Dedifferentiated amniotic fluid mesenchymal stem cell (primary cell): ENCODE data around the gene SYT5.
"Not testable (repeated sequence)": the region's sequence is repeated elsewhere in the genome, so short reads cannot be mapped to it uniquely, and the experiment has no call there.

Source experiments
- DNase-seq: peaks from one replicate; pipeline ENCODE4 v3.0.0-alpha.2; 2016; ENCODE audit errors: extremely low spot score

Gene SYT5

DNA sequence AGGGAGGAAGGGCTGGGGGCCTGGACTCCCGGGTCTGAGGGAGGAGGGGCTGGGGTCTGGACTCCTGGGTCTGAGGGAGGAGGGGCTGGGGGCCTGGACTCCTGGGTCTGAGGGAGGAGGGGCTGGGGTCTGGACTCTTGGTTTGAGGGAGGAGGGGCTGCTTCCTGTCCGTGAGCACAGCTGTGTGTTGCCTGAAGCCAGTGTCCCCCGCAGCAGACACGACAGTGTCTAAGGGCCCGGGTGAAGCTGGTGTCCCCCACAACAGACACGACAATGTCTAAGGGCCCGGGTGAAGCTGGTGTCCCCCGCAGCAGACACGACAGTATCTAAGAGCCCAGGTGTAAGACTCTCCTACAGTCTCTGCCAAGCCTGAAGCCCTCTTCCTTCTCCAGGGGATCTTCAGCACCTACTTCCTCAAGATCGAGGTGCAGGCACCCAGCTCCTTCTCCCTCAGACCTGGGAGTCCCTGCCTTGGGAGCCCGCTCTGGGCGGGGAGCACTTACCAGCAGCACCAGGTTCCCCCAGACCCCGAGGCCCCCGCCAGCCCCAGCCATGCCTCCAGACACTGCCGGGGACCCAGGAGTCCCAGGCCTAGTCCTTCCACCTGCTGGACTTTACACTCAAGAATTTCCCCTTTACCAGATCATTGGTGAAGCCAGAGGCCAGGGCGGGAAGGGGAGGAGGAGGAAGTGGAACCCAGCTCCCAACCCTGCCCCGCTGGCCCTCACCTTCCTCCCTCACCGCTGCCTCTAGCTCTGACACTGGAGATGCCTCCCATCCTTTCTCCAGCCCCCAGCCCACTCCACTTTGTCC lies 29.0 kb upstream of the SYT5 start, which contains the start of gene PTPRH:
Gene PTPRH (minus strand): TSS at position 622 of the 813 bp plus-strand sequence. CDS start 68 bp downstream, at position 554.
- no peak for DNase-seq

DNA sequence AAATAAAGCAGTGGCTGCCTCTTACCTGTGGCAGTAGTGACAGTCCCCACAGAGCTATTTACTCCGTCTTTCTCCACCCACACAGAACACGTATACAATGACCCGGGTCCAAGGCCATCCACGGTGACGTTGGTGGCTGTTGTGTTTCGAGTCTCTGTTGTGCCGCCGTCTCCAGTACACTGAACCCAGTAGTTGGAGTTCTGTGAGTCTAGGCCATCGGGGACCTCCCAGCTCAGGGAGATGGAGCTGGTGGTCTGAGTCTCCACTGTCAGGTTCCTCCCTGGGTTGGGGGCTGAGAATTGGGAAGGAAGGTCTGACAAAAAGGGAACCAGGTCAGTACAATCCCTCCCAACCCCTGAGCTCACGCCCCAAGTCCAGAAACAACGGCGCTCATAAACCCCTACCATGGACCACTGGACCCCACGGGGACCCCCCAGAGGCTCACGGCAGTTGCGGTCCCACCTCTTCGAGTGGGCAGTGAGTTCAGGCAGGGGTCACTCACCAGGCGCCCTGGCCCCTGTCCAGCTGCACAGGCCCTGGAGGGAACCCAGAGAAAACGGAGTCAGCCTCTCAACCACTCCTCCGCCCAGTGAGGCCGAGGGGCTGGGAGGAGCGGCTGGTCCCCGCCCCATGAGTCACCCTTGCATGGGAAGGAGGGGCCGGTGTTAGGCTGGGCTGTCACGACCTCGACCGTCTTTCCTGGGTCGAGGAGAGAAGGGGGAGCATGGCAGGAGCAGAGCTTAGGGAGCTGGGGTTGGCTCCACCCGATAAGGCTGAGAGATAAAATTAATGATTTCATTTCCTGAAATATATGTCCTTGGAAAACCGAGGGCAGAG lies 26.8 kb upstream of the SYT5 start:
- peak; percentile 73 for DNase-seq

- not testable (repeated sequence) for DNase-seq
Observed at GRCh38 chr19:55202199-55202598, 22.1 kb upstream of the SYT5 start.

GRCh38 chr19:55199620-55200204 lies 19.6 kb upstream of the SYT5 start:
- no peak for DNase-seq

GRCh38 chr19:55198651-55199050 lies 18.6 kb upstream of the SYT5 start:
- no peak for DNase-seq

- DNase-seq: no peak
Observed at GRCh38 chr19:55197528-55197927, 17.4 kb upstream of the SYT5 start.

DNA sequence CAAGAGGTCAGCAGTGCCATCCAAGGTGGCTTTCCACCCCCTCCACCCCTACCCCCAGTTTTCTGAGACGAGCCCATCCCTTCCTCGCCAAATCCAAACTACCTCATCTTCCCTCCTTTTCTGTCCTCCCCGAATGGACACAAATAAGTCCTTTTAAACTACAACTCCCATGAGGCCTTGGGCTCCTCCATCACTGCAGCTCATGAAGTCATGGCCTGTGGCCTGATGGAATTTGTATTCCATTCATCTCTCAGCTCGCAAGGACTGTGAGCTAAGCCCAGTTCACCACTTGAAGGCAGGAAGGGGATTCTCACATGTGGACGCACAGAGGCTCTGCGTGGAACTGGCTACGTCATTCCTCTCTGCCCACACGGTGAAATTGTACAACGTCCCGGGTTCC lies 16.7 kb upstream of the SYT5 start:
- no peak for DNase-seq

- no peak for DNase-seq
Observed at GRCh38 chr19:55193481-55193880, 13.4 kb upstream of the SYT5 start.

- no peak for DNase-seq
Observed at GRCh38 chr19:55189403-55189835, 9.3 kb upstream of the SYT5 start.

- no peak for DNase-seq
Observed at GRCh38 chr19:55188625-55189024, 8.5 kb upstream of the SYT5 start.

- no peak for DNase-seq
Observed at GRCh38 chr19:55186080-55186479, 6.0 kb upstream of the SYT5 start.

GRCh38 chr19:55181740-55182139 lies 1.7 kb upstream of the SYT5 start:
- DNase-seq: no peak

- DNase-seq: peak; percentile 17
Observed at GRCh38 chr19:55178781-55179599, 1.1 kb downstream of the SYT5 start.

DNA sequence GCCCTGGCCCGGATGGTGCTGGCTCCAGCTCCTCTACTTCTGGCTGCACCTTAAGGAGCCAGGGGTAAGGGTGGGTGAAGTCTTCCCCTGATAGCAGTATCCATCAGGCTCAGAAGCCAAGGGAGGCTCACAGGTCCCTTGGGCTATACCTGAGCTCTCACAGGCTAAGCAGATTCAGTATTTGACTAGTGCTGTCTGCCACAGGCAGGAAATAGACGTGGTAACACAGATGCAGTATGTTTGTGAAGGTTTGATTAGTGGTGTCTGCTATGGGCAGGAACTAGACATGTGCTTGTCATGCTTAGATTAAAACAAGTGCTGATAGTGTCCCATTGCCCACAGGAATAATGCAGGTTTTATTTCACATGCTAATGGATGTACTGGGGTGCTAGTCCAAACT lies 4.0 kb downstream of the SYT5 start:
- DNase-seq: no peak

DNA sequence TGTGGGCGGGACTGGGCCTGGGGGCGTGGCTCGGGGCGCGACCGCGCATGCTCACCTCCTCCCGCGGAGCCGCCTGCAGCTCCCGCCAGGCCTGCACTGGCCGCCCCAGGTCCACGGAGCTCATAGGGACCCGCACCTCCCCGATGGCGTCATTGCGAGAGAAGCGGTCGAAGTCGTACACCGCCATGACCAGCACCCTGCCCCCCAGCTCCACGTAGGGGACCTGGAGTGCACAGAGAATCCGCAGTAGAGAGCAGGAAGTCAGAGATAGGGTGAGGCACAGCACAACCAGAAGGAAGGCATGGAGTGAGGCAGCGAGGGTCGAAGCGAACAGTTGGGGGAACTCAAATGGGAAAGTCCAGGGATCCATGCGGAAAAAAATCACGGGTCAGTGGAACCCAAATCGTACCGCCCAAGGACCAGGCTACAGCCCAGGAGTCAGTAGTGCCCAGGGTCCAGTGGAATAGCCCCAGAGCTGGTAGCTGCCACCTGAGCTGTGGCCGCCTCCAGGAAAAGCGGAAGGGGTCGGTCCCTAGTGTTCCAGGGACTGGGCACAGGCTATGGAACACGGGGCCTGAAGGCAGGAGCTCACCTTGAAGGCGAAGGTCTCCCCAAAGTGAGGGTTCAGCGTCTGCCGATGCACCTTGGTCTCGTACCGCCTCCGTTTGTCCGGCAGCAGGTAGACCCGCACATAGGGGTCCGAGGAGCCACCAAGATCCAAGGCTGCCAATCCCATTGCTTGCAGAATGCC lies 4.8 kb downstream of the SYT5 start:
- no peak for DNase-seq

DNA sequence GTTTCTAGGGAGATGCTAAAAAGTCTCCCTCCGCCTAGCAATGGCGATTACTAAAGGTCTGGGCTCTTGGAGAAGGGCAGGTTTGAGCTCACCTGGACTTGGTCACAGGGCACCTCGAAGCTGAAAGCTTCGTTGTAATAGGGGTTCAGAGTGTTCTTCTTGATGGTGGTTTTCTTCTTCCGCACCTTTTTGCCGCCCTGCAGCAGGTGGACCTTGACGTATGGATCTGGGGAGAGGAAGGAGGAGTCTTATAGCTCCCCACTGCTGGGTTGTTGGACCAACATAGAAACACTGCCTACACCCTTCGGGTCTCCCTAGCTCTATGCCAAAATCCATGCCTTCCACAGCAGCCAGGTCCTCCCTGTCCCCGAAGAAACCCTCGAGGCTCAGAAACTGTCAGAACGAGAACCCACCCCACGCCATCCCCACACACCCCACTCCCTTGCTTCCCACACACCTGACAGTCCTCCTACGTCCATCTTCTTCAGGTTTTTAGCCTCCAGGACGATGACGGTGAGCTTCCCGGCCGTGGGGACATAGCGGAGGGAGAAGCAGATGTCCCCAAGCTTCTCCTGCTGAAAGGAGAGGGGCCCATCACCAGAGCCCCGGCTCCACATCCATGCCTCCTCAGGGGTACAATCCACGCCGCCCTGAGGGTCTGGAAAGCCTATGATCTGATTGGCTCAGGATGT lies 5.5 kb downstream of the SYT5 start:
- no peak for DNase-seq

DNA sequence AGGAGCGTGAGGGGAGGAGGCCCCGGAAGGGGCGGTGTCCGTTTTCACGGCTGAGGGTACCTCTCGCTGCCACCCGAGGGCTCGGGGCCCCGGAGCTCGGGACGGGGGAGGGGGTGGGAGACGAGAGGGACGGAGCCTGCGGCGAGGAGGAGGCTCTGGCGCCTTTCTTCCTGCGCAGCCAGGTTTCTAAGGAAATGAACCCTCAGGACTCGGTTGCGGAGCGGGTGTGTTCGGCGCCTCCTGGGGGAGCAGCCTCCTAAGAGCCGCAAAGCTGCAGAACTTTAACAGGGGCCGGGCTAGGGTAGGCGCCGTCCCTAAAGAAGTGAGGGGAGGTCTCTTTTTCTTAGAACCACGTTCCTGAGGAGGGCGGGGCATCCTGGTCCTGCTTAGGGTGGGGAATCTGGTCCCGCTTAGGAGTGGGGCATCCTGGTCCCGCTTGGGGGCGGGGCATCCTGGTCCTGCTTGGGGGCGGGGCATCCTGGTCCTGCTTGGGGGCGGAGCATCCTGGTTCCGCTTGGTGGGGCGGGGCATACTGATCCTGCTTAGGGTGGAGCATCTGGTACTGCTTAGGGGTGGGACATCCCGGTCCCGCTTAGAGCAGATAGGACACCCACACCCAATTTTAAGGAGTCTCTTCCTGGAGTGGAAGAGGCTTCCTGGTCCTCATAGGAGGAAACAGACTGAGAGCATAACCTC lies 6.2 kb downstream of the SYT5 start:
- DNase-seq: no peak

DNA sequence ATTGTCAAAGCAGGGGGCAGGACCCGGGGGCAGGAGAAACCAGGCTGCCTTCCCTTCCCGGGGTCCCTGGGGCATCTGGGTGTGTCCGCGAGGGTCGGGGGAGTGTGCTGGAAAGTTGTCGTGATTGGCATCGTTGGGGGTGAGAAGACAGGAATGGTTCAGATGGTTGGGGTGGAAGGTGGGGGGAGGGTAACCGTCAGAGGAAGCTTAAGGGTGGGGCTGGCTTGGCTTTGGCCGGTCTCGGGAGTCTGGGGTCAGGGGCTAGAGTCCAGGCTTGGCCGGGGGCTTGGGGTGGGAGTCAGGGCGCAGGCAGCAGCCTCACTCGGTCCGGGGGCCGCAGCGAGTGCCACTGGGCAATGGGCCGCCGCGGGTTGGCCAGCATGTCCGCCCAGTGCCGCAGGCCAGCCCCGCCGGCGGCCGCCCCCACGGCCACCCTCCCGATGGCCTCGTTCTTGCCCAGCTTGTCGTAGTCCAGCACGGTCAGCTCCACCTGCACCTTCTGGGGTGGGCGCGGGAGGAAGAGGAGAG lies 6.8 kb downstream of the SYT5 start:
- DNase-seq: no peak

GRCh38 chr19:55172741-55173140 lies 7.3 kb downstream of the SYT5 start:
- DNase-seq: no peak
